Left lung (tissue), 10 donors: ENCODE data around the gene IGLL1. TPM values are rescaled to one million over a fixed set of nuclear protein-coding genes. Genes with fewer than 3 reads are reported as not detected.
A peak's percentile ranks its signal among the peaks of the same experiment; 100 is the strongest.

ENCODE experiments used
- ATAC-seq: fragments of 200-7000 bp; cut with Tn5 transposase; one replicate; pipeline ENCODE4 v1.9.1; 2020; ENCODE audit warnings: moderate library complexity
- DNase-seq, 4 donors: peaks; one replicate each; pipeline ENCODE4 v3.0.0-alpha.2; 2013 to 2020
- H3K27ac ChIP-seq, 2 donors: fragments of 200-600 bp; sonication (generic) in 1 of 2; one replicate each; pipeline versions ENCODE4 v1.5.0 to v1.8.0; 2020 to 2021
- H3K27me3 ChIP-seq, 2 donors: fragments of 200-600 bp; sonication (generic) in 1 of 2; one replicate each; pipeline versions ENCODE4 v1.5.0 to v1.8.0; 2020 to 2021
- H3K36me3 ChIP-seq, 2 donors: fragments of 200-600 bp; sonication (generic) in 1 of 2; one replicate each; pipeline versions ENCODE4 v1.5.0 to v1.8.0; 2020 to 2021
- H3K4me1 ChIP-seq, 2 donors: fragments of 200-600 bp; one replicate each; pipeline ENCODE4 v1.8.0; 2021
- H3K4me3 ChIP-seq, 2 donors: fragments of 200-600 bp; sonication (generic) in 1 of 2; one replicate each; pipeline versions ENCODE4 v1.5.0 to v1.8.0; 2020 to 2021; ENCODE audit warnings: mild to moderate bottlenecking in 1 of 2
- H3K9me3 ChIP-seq, 2 donors: fragments of 200-600 bp; sonication (generic) in 1 of 2; one replicate each; pipeline versions ENCODE4 v1.5.0 to v1.8.0; 2020 to 2021
- intact Hi-C, 2 donors: fragments of 100-400 bp; cut with DNase I; formaldehyde crosslinking; loops; one replicate each; pipeline versions ENCODE4 v1.11.2 to v1.14.2; 2022
- polyA plus RNA-seq, 6 donors: library from polyadenylated mRNA; unstranded; fragments of 120-200 nt; gene quantifications; one replicate each; pipeline ENCODE4 v1.2.1, GENCODE V29; 2013; ENCODE audit not compliant: insufficient read length in 6 of 6
- total RNA-seq, 2 donors: library from RNA; stranded (reverse); fragmentation: NEBNext Ultra II Directional; extraction: Animal tissue kit (Norgen Biotek cat#: 25700); gene quantifications; one replicate each; pipeline ENCODE4 v1.2.1, GENCODE V29; 2021
- TF ChIP-seq, protein P1 (sequence below), 2 donors: fragments of 200-600 bp; sonication (generic) in 1 of 2; IDR thresholded peaks; one replicate each; pipeline versions ENCODE4 v1.5.0 to v1.8.0; 2021; ENCODE audit warnings: antibody characterized with exemption in 2 of 2
- donor health status: DM: no; HTN: yes; CAD: no.
- donor health status: DM: no; HTN: no; CAD: no.

IGLL1 gene
- total and polyA plus RNA-seq, 8 donors, result 0.39 to 1.6 (median 0.55) TPM; not detected in 2

DNA sequence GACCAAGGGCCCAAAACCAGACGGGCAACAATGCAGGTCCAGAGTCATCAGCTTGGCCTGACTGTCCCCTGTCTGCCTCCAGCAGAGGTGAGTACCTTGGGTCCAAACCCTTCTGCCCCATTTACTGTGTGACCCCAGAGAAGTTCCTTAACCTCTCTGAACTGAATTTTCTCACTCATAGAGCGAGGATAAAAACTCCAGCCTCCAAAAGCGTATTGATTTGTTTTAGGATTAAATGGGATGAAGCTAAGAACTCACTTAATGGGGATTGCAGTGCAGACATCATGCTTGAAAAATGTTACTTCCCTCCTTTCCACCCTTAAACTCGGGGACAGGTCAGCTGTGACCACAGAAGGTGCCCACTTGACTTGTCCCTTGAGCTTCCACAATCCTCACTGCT is 22.6 kb downstream of the IGLL1 start:
- H3K9me3 ChIP-seq, result no peaks in the 10 kb centered on the region
- no peak overlapping the region for H3K4me3 ChIP-seq
- ATAC-seq (no peak), DNase-seq (no peak)
- H3K4me1 ChIP-seq, result no peaks in the 10 kb centered on the region
- H3K36me3 ChIP-seq, result no peaks in the 10 kb centered on the region
- intact Hi-C loops, result no loop called here
- H3K27me3 ChIP-seq, result peaks cover 0 to 57% of the 10 kb centered on the region in 2 donors
- H3K27ac ChIP-seq, result no peak overlapping the region
- TF ChIP-seq, protein P1, sequence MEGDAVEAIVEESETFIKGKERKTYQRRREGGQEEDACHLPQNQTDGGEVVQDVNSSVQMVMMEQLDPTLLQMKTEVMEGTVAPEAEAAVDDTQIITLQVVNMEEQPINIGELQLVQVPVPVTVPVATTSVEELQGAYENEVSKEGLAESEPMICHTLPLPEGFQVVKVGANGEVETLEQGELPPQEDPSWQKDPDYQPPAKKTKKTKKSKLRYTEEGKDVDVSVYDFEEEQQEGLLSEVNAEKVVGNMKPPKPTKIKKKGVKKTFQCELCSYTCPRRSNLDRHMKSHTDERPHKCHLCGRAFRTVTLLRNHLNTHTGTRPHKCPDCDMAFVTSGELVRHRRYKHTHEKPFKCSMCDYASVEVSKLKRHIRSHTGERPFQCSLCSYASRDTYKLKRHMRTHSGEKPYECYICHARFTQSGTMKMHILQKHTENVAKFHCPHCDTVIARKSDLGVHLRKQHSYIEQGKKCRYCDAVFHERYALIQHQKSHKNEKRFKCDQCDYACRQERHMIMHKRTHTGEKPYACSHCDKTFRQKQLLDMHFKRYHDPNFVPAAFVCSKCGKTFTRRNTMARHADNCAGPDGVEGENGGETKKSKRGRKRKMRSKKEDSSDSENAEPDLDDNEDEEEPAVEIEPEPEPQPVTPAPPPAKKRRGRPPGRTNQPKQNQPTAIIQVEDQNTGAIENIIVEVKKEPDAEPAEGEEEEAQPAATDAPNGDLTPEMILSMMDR (IDR thresholded peaks at IDR 0.05), result no peak

DNA sequence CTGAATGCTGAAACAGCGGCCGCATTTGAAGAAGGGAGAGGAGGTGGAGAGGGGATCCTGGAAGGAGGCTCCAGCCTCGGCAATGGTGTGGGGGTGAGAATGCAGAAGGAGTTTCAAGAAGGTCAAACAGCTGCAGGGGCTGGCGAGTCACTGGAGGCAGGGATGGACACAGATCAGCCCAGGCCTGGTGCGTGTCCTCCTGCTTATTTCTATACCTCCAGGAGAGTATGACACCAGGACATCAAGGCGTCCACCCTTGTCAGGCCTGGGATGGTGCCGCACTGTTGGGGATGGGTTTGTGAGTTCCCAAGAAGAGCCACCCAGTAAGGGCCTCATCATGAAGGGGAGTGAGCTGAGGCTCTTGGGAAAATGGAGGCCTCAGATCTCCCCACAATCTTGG is 23.1 kb downstream of the IGLL1 start:
- Histone ChIP-seq H3K4me1 (no peaks in the 10 kb centered on the region), H3K27ac (no peak overlapping the region)

DNA sequence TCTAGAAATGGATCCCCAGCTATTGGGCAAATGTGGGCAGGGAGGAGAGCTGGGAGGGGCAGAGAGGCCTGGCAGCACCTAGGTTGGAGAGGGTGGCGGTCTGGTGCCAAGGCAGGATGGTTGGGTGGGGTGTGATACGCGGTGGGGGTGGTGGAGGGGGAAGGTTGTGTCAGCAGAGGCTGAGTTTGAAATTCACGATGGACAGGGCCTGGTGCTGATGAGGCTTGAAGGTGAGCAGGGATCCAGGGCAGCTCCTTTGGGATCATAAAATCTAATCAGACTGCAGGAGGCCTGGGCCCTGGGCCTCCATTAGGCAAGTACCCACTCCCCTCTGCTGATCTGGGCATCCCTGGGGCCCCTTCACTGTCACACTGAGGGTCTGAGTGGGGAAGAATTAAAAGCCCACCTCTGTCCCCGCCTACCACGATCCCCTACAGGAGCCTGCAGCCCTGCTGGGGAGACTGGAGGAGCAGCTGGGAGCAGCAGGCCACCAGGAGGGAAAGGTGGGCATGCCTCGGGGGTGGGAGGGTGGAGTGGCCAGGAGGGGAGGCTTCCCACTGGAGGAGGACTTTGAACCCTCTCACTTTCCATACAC is 24.0 kb downstream of the IGLL1 start:
- no peaks in the 10 kb centered on the region for H3K4me1 ChIP-seq
- intact Hi-C loops, result no loop called here
- H3K27me3 ChIP-seq, result peaks cover 0 to 44% of the 10 kb centered on the region in 2 donors
- H3K27ac ChIP-seq, result no peak overlapping the region
- TF ChIP-seq, protein P1 (IDR thresholded peaks at IDR 0.05), result no peak
- no peak overlapping the region for H3K4me3 ChIP-seq
- H3K9me3 ChIP-seq, result no peaks in the 10 kb centered on the region
- peak in 1 of 4 donors; percentile 27 for DNase-seq
- ATAC-seq, result no peak
- no peaks in the 10 kb centered on the region for H3K36me3 ChIP-seq

More for the DNA sequence above, 23.1 kb downstream of the IGLL1 start:
- DNase-seq, result peak in 1 of 4 donors; percentile 46
- TF ChIP-seq, protein P1 (IDR thresholded peaks at IDR 0.05), result no peak
- Histone ChIP-seq H3K9me3 (no peaks in the 10 kb centered on the region), H3K27me3 (peaks cover 0 to 53% of the 10 kb centered on the region in 2 donors), H3K4me3 (no peak overlapping the region), H3K36me3 (no peaks in the 10 kb centered on the region)
- no peak for ATAC-seq
- intact Hi-C loops, result no loop called here

DNA sequence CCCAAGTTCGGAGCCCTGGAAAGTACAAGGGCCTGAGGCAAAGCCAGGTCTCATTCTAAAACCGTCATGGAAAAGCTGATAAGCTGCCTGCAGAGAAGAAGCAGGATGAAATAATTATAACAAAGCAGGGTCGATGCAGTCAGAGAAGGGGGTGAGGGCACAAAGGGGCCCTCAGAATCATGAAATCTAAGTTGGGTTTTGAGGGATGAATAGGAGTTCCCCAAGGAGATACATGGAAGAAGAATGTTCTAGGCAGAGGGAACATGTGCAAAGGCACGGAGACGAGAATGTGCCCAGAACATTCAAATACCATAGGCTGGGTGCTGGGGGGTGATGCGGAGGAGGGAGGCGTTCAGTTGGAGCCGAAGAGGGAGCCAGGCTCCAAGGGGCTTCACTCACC is 25.0 kb downstream of the IGLL1 start:
- TF ChIP-seq, protein P1 (IDR thresholded peaks at IDR 0.05), result no peak
- peaks cover 0 to 41% of the 10 kb centered on the region in 2 donors for H3K27me3 ChIP-seq
- ATAC-seq, result no peak
- intact Hi-C loops, result no loop called here
- no peaks in the 10 kb centered on the region for H3K9me3 ChIP-seq
- no peak overlapping the region for H3K4me3 ChIP-seq
- H3K27ac ChIP-seq, result no peak overlapping the region
- no peaks in the 10 kb centered on the region for H3K36me3 ChIP-seq
- no peaks in the 10 kb centered on the region for H3K4me1 ChIP-seq
- DNase-seq, result peak in 1 of 4 donors; percentile 39

DNA sequence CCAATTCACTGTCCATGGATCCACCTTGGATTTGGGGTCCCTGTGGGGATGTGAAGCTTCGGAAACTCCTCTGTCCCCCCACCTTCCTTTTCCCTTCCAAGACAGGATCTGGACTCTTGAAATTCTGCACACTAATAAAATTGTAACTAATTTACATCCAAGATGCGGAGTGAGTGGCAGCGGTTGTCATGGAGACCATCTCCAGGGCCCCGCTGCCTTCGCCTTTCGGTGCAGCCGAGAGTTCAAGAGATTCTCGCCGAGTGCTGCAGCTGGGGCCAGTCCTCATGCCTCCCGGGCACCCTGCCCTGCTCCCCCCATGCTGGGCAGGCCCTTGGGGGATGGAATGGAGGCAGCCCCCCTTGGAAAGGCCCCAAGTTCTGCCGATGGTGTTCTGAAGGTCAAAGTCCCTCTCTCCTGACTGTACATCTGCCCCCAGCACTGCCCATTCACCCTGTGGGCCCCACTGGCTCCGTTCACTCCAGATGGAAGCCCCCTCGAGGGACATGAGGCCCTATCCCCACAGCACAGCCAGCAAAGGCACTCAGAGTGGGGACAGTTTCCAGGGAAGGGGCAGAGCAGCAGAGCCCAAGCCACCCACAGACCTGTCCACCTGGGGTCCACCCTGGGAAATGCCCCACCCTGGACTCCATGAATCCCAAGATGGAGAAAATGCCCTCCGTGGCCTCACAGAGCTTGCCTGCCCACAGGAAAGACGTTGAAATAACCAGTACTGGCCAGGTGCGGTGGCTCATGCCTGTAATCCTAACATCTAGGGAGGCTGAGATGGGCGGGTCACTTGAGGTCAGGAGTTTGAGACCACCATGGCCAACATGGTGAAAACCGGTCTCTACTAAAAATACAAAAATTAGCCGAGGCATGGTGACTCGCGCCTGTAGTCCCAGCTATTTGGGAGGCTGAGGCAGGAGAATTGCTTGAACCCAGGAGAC is 25.9 kb downstream of the IGLL1 start:
- peaks cover 0 to 37% of the 10 kb centered on the region in 2 donors for H3K27me3 ChIP-seq
- intact Hi-C loops, result no loop called here
- no peaks in the 10 kb centered on the region for H3K9me3 ChIP-seq
- H3K27ac ChIP-seq, result no peak overlapping the region
- TF ChIP-seq, protein P1 (IDR thresholded peaks at IDR 0.05), result no peak
- no peaks in the 10 kb centered on the region for H3K36me3 ChIP-seq
- ATAC-seq (no peak), DNase-seq (peak in 1 of 4 donors; percentile 46)
- no peak overlapping the region for H3K4me3 ChIP-seq
- H3K4me1 ChIP-seq, result no peaks in the 10 kb centered on the region
